Measurements from ENCODE around the gene SAMD13.

SAMD13 gene

DNA sequence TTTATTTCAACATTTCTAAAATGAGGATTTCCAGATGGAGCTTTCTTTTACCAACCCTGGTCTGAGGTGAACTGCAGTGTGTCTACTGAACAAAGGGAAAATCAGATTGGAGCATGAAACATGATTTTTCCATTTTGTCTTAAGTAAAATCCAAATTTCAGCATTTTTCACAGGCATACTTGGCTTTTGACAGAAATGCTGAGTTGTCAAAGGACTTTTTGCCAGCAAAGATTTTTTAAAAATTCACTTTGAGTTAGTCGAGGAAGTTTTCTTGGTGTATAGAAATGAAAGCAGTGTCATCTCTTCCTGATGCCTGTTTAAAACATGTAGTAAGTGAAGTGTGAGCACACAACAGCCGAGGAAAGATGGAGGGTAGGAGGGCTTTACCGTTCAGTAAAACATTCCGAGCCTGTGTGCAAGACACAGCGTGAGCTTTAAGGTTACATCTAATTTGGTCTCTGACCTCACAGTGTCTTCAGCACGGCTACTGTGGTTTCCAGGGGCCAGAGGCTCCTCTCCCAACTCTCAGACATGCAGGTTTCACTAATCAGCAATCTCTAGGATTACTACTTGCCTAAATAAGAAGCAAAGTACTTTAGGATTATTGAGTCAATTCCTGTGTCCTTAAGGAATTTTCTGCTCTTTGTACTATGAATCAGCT, 45.9 kb downstream of the SAMD13 start:
- TF ChIP-seq, protein P1, sequence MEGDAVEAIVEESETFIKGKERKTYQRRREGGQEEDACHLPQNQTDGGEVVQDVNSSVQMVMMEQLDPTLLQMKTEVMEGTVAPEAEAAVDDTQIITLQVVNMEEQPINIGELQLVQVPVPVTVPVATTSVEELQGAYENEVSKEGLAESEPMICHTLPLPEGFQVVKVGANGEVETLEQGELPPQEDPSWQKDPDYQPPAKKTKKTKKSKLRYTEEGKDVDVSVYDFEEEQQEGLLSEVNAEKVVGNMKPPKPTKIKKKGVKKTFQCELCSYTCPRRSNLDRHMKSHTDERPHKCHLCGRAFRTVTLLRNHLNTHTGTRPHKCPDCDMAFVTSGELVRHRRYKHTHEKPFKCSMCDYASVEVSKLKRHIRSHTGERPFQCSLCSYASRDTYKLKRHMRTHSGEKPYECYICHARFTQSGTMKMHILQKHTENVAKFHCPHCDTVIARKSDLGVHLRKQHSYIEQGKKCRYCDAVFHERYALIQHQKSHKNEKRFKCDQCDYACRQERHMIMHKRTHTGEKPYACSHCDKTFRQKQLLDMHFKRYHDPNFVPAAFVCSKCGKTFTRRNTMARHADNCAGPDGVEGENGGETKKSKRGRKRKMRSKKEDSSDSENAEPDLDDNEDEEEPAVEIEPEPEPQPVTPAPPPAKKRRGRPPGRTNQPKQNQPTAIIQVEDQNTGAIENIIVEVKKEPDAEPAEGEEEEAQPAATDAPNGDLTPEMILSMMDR (IDR thresholded peaks at IDR 0.05; ENCODE audit: low read depth, low read length, missing control alignments) = no peak
- no peak overlapping the region for H3K4me3 ChIP-seq (ENCODE audit: low read depth, low read length)
- in situ Hi-C loops (cut with HindIII; ENCODE audit: low sequenced_read_pairs) = no loop called here
- DNase-seq (ENCODE audit: low read depth) = no peak

DNA sequence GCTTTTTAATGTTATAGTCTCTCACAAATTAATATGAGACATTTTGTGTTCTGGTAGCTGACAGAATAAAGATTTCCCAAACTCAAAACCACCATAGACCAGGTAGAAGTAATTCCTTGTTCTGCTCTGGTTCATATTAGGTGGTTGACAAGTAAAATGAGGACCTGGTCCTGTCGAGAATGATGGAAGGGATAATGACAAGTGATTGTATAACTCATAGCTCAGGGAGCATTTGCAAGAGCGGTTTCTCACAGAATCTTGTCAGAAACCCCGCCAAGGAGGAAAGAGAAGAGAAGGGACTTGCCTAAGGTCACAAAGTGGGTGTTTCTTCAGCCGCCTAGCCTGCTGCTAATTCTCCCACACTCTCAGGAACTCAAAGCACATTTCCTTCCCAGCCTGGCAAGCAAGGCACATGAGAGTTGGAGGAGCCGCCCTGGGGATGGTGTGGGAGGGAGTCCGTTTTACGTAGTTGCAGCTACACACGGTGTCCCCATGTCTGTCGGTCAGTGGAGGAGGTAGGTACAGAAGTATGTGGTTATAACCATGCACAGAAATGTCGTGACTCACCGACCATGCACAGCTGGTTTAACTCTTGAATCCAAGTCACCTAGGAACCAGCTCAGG, 46.5 kb downstream of the SAMD13 start:
- in situ Hi-C loops (cut with HindIII; ENCODE audit: low sequenced_read_pairs) = no loop called here
- H3K4me3 ChIP-seq (ENCODE audit: low read depth, low read length) = no peak overlapping the region
- DNase-seq (ENCODE audit: low read depth) = no peak
- TF ChIP-seq, protein P1 (IDR thresholded peaks at IDR 0.05; ENCODE audit: low read depth, low read length, missing control alignments) = no peak

DNA sequence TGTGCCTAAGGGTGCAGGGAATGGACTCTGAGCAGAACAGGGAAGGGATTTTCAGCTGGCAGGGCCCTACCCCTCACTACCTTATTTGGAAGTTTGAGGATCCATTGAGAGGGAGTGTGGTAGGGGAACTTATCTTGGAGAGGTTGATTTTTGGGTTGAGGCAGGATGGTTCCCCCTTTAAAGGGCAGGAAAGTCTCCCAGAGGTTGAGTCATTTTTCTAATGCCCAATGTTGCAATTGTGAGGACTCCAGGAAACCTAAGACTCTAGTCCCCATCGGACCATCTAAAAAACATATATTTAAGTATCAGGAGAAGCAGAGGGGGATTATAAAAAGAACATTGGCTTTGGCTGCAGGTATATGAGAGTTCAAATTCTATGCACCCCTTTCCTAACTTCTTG, 47.3 kb downstream of the SAMD13 start:
- TF ChIP-seq, protein P1 (IDR thresholded peaks at IDR 0.05; ENCODE audit: low read depth, low read length, missing control alignments) = no peak
- no peak overlapping the region for H3K4me3 ChIP-seq (ENCODE audit: low read depth, low read length)
- DNase-seq (ENCODE audit: low read depth) = no peak
- in situ Hi-C loops (cut with HindIII; ENCODE audit: low sequenced_read_pairs) = no loop called here

DNA sequence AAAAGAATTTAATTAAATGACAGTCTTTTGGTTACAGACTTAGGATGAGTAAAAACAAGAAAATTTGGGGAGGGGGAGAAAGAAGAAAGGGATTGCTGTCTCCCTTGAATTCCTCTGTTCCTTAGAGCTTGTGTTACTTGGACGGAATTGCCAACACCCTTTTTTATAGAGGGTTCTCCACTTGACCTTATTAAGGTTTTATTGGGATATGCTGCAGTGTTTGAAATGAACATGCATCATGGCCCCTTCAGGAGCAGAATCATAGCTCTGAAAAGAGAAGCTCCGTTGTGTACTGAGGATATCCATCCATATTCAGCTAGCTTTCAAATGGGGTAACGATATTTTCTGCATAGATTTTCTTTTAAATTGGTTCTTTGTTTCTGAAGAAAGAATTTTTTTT, 48.6 kb downstream of the SAMD13 start:
- H3K4me3 ChIP-seq (ENCODE audit: low read depth, low read length) = no peak overlapping the region
- no peak for DNase-seq (ENCODE audit: low read depth)
- TF ChIP-seq, protein P1 (IDR thresholded peaks at IDR 0.05; ENCODE audit: low read depth, low read length, missing control alignments) = no peak
- in situ Hi-C loops (cut with HindIII; ENCODE audit: low sequenced_read_pairs) = no loop called here

DNA sequence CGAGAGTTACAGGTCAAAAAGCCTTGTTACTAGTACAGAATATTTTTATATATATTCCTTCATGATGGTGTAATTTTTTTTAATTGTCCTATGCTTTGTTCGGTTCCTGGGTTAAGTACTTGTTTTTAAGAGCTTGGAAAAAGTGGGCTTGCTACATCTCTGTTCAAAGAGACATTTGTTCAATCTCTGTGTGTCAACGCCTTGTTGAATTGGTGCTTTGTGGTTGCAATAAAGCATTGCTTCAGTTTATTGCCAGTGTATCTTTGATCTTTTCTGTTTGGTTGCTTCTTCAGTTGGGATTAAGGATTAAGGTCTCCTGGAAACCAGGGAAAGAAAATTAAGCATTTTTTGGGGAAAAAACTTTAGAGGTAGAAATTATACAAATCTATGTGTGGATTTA, 49.0 kb downstream of the SAMD13 start:
- in situ Hi-C loops (cut with HindIII; ENCODE audit: low sequenced_read_pairs) = no loop called here
- no peak overlapping the region for H3K4me3 ChIP-seq (ENCODE audit: low read depth, low read length)
- DNase-seq (ENCODE audit: low read depth) = no peak
- TF ChIP-seq, protein P1 (IDR thresholded peaks at IDR 0.05; ENCODE audit: low read depth, low read length, missing control alignments) = no peak

DNA sequence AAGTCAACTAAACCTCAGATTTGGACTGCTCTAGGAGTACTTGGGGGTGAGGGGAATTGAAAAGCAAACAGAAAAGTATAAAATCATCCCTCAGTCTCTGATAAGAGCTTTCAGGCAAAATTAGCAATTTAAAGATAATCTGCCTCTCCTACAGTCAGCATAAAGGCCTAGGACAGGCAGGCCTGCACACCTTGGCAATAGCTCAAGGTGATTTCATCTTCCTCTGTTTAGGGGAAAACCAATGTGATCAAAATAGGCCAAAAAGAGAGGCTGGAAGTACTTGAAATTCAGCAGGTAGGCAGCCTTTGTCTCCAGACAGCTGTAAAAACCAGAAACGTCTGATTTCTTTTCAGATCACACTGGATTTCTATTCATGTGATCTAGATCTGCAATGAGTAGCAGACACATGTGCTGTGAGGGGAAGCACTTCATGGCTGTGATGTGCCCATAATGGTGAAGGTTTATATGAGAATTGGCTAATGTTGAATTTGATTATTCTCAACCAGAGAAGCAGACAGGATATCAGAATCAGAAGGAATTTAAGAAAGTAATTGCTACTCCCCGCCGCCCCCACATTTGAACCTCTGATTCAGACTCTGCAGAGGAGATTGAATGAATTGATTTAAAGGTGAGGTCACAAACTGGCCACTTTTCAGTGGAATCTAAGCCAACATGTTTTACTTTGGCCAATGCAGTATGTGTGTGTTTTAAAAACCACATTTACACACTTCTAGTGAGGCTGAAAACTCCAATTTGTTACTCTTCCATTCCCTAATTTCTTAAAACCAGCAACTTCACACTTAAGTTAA, 51.0 kb downstream of the SAMD13 start:
- in situ Hi-C loops (cut with HindIII; ENCODE audit: low sequenced_read_pairs) = no loop called here
- DNase-seq (ENCODE audit: low read depth) = no peak
- TF ChIP-seq, protein P1 (IDR thresholded peaks at IDR 0.05; ENCODE audit: low read depth, low read length, missing control alignments) = no peak
- H3K4me3 ChIP-seq (ENCODE audit: low read depth, low read length) = no peak overlapping the region
